NCI-H146 (cell line): ENCODE data around the gene PAIP1.
A peak's percentile ranks its signal among the peaks of the same experiment; 100 is the strongest.
"Not testable (repeated sequence)": the region's sequence is repeated elsewhere in the genome, so short reads cannot be mapped to it uniquely, and the experiment has no call there.

ENCODE experiments used
- DNase-seq: peaks from one replicate; lab custom pipeline; 2025; lab: John Stamatoyannopoulos, UW

Gene PAIP1

DNA sequence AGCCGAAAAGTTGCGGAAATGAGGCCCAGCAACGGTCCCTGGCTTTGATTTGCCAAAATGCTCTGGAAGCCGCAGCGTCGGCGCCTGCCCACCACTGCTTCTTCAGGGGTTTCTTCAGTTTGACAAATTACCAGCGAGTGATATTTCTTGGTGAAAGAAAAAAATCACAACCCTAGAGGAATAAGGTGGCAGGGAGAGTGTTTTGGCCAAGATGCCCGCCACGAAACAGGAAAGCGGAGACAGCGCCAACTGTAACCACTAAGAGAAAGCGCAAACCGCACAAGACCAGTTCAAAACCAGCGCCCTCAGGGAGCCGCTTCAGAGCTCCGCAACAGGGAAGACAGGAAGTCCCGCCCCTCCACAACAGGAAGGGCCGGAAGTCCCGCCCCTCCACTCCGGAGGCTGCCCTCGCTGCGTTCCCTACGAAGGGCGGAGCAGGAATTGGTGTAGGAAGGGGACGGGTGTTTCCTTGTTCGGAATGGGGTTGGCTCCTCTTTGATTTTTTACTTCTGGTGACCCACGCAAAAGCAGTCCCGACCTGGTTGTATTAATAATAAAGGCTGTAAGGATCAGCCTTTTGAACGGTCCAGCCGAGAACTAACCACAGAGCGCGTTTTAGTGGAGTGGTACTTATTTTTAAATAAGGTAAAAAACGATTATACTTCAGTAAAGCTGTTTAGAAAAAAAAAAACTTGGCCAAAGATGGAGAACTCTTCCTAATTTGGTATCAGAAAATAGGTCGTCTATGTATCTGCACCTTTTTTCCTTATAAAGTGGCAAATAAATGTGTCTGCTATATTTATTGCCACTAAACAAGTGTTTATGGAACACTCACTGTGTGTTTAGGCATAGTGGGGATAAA is 41.8 kb downstream of the PAIP1 start, which contains the start of gene C5orf34:
C5orf34 (minus strand) TSS at position 333 of the 862 bp plus-strand sequence. CDS start 5,809 bp downstream, outside the sequence.
- DNase-seq: peak; percentile 97

DNA sequence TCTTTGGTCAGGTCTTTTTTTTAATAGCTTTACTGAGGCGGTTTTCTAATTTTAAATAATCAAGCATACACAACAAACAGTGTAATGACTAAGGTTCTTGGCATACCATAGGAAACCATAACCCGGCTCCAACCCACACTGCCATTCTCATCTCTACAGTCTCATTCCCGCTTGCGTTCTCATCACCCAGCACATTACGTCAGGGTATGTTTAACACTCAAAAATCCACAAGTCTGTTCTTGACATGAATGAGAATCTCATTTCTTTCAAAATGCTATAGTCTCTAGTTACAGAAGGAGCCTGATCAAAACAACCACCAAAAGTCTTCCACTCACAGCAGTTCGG is 42.4 kb downstream of the PAIP1 start:
- DNase-seq: peak; percentile 47

DNA sequence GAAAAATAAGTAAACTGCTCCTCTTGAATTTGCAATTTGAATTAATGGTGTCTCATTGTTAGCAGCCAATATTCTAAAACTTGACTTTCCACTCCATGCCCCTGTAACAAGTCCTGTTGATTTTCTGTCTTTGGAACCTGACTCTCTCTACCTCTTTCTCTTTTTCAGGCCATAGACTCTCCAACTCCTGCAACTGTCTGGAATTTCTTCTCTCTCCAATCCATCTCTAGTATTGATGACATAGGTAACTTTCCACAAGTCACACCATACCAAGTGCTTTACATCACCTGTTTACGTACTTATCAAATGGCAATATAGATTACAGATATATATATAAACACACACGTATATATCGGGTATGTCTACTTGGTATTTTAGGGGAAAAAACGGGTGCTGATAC is 42.9 kb downstream of the PAIP1 start:
- DNase-seq: no peak

DNA sequence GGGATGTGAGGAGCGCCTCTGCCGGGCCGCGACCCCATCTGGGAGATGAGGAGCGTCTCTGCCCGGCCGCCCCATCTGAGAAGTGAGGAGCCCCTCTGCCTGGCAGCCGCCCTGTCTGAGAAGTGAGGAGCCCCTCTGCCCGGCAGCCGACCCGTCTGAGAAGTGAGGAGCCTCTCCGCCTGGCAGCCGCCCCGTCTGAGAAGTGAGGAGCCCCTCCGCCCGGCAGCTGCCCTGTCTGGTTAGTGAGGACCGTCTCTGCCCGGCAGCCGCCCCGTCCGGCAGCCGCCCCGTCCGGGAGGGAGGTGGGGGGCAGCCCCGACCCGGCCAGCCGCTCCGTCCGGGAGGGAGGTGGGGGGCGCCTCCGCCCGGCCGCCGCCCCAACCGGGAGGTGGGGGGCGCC is 45.8 kb downstream of the PAIP1 start:
- not testable (repeated sequence) for DNase-seq

DNA sequence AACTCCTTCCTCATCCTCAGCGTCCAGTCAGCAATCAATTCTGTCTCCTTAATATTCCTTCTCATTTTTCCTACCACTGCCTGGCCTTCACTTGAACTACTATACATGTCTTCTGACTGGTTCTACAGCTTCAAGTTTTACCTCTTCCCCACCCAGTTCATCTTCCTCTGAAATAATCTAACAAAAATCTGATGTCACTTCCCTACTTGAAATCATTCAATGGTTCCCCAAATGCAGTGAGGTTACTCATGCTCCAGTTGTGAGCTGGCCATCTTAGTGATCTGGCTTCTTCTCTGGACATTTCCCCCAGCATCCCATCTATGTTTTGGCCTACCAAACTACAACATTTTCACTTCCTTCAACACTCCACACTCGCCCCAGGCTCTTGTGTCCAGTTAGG is 58.3 kb downstream of the PAIP1 start:
- no peak for DNase-seq

GRCh38 chr5:43497311-43498104 is 59.4 kb downstream of the PAIP1 start:
- no peak for DNase-seq

GRCh38 chr5:43491326-43491725 is 65.6 kb downstream of the PAIP1 start:
- no peak for DNase-seq

DNA sequence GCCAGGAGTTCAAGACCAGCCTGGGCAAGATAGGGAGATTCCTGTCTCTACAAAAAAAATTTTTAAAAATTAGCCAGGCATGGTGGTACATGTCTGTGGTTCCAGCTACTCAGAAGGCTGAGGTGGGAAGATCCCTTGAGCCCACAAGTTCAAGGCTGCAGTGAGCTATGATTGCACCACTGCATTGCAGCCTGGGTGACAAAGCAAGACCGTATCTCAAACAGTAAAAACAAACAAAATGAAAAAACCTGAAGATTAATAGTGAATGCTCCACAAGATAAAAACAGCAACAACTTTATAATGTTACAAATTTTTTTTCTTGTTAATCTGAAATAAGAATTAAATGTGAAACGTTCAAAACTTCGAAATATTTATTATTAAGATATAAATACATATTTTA is 70.5 kb downstream of the PAIP1 start:
- DNase-seq: no peak

- DNase-seq: no peak
Observed at GRCh38 chr5:43485406-43485805, 71.5 kb downstream of the PAIP1 start.

DNA sequence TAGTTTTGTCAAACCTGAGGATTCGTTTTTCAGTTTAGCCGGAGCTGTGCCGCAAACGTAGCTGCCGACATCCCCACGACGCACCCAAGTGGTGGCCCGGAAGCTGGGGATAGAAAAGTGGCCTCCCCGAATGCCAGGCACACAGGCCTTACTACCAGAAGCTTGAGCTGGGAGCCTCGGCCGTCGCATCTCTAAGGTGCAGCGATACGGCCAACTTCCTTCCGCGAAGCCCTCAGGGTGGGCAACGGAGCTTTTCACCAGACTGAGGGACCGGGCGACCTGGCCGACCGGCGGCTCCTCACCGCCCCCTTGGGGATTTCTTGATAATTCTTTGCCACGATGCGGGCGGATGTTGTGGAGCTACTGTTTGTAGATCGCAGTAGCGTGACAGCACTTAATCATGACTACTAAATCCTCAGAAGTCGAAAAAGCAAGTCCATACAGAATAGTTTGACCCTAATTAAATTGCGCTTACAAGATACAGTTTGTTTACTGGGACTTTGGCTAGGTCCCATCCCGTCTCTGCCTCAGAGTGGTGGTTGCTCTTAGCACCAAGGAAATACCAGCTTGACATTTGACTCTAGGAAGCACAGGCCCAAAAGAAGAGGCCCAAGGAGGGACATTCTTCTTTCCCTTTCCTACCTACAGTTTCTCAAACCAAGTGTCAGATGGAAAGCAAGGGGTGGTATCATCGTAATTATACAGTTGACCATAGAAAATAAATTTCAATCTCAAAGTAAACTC is 72.6 kb downstream of the PAIP1 start:
- DNase-seq: peak; percentile 77

DNA sequence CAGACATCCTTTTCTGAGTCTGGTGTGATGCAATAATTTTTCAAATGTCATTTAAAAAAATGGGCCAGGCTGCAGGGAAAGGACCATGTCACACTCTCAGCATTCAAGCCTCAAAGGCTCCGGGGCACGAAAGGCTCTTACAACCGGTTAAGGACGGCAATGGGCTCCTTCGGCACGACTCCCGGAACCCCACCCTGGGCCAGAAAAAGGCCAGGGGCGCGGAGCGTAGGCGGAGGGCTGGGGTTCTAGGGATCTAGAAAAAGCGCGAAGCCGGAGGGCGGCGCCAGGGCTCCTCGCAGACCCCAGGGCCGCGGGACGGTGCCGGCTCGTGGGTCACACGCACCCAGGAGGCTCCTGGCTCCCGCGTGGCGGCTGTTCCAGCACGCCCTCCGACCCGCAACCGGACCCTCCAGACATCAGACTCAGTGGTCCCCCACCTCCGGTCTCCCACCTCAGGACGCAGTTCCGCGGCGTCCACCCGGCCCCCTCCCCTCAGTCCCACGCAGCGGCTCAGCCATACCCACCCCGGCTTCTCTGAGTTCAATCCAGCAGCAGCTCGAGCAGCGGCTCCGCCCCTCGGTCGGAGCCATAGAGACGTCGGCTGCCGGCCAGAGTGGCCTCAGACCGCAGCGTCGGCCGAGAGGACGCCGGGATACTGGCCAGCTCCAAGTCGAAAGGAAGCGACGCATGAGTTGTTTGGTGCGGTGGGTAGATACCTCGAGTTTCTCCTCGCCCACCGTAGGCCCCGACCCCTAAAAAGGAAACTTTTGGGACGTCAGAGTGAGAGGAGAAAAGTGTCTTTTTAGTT is 73.4 kb downstream of the PAIP1 start, which contains the start of gene TMEM267:
TMEM267 (minus strand) TSS at position 568 of the 808 bp plus-strand sequence. CDS start 29,896 bp downstream, outside the sequence.
- peak; percentile 94 for DNase-seq

DNA sequence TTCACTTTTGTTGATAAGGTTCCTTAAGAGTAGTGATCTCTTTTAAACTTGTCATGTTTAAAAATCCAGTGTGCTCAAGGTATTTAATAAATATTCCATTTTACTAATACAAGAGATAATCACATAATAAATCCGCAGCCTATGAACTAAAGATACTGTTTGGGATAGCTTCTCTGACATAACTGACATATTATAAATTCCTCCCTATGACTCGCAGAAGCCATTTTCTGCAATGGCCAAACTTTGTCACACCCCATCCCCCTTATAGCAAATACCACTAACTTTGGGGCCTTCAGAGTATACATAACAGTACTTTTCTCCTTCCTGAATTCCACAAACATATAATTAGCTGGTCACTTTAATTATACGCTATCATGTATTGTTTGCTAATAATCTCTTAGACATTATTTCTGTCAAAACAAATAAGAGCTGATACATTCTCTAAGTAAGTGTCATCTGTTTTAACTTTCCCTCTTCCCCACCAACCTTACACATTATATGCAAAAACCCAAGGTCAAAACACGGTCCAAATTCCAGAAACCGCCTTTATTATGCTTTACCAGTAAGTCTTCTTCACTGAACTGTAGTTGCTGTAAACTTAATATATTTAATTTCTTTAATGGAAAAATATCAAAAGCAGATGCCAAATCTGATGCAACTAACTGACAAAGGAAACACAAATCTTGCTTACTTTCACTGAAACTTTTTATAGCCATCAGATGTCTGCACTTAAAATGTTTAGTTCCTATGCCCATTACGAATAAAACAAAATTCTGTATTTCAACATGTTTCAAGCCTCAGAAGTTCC is 74.2 kb downstream of the PAIP1 start:
- no peak for DNase-seq
